HG03103 (cell line): ENCODE measurements around the gene ZNF793.

Source experiments
- ATAC-seq: cut with Tn5 transposase; IDR thresholded peaks from one replicate; pipeline ENCODE4 v1.9.1; 2021; ENCODE audit warnings: low read depth; ENCODE audit not compliant: unreplicated experiment

ZNF793 gene

GRCh38 chr19:37564624-37565369 lies 58.1 kb downstream of the ZNF793 start:
- no peak for ATAC-seq

DNA sequence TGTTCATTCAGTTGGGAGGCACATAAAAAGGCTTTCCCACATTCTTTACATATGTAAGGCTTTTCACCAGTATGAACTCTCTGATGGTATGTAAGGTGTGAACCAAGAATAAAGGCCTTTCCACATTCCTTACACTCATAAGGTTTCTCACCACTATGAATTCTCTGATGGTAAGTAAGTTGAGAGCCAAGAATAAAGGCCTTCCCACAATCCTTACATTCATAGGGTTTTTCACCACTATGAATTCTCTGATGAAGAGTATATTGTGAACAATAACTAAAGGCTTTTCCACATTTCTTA lies 58.6 kb downstream of the ZNF793 start:
- no peak for ATAC-seq

DNA sequence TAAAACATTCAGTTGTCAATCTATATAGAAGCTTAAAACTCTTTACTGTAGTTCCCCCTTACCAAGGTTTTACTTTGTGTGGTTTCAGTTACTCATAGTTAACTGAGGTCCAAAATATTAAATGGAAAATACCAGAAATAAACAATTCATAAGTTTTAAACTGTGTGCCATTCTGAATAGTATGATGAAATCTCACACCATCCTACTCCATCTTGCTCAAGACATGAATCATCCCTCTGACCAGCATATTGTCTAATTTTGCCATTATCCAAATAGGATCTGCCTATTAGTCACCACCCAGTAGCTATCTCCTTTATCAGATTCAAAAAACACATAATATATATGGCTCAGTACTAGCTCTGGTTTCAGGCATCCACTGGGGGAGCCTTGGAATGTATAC lies 65.5 kb downstream of the ZNF793 start:
- ATAC-seq, result no peak

GRCh38 chr19:37583340-37583739 lies 76.6 kb downstream of the ZNF793 start:
- no peak for ATAC-seq
